ENCODE measurements around the gene PROSER3. TPM values are rescaled to one million over a fixed set of nuclear protein-coding genes. Genes with fewer than 3 reads are reported as not detected.

PROSER3 gene
- total and polyA plus RNA-seq, 9 of the 15 experiments (the other 6 are each of a cell fraction or from before 2014, with no cell fraction given) = 1.0 to 39.5 (median 5.1) TPM

GRCh38 chr19:35757231-35757748 lies 686 bp upstream of the PROSER3 start (continued):
- TF ChIP-seq HBP1 (CRISPR knock-in tag; IDR thresholded peaks at IDR 0.05) (no peak), UBTF (IDR thresholded peaks at IDR 0.05; ENCODE audit: borderline replicate concordance in 1 of 2, low read depth in 2 of 2, low read length in 2 of 2) (0 out of 4 replicates have a peak, but pooled peaks of 1 of the 2 experiments have one; percentile 38), ZZZ3 (IDR thresholded peaks at IDR 0.05) (peak; percentile 74), ZNF699 (CRISPR knock-in tag; IDR thresholded peaks at IDR 0.05; ENCODE audit: insufficient replicate concordance) (no peak), POLR2AphosphoS5 (IDR thresholded peaks at IDR 0.05; ENCODE audit: control insufficient read depth, insufficient read depth, low read depth, low read length) (0 out of 2 replicates have a peak, but pooled peaks have one; percentile 13), ZNF449 (CRISPR knock-in tag; IDR thresholded peaks at IDR 0.05) (no peak), ILK (tag; IDR thresholded peaks at IDR 0.05; ENCODE audit: borderline replicate concordance, low read depth) (no peak), BRD9 (IDR thresholded peaks at IDR 0.05; ENCODE audit: low read depth, partially characterized antibody) (no peak)

Data from K562 (cell line).